ENCODE data around the gene OLAH. TPM values are rescaled to one million over a fixed set of nuclear protein-coding genes. Genes with fewer than 3 reads are reported as not detected.

Gene OLAH
- polyA plus RNA-seq, 3 donors: 0.09 TPM; not detected in 2

DNA sequence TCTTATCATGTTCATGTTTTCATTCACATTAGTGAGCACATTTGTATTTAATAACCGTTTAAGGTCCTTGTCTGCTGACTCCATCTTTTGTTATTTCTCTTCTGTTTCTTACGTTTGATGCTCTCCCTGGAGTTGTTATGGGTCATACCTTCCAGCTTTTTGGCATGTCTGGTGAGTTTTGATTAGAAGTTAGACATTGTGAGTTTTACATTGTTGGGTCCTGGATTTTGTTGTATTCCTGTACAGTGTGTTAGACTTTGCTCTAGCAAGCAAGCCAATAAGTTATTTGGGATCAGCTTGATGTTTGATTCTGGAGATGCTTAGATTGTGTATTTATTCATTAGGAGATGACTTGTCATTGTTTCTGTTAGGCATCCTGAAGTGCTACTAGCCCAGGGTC, 16.9 kb downstream of the OLAH start:
- Histone ChIP-seq H3K79me2 (ENCODE audit: insufficient read depth, low read length) (no peaks in the 10 kb centered on the region), H3K4me2 (replicated peaks; ENCODE audit: extremely low read depth, low read length, poor library complexity, severe bottlenecking) (no peak overlapping the region), H2AFZ (ENCODE audit: insufficient read depth, low read depth, low read length, poor library complexity, severe bottlenecking) (no peak overlapping the region), H3K9me3 (replicated peaks in 1 of 2; ENCODE audit: control insufficient read depth in 1 of 2, insufficient read depth in 1 of 2, low read length in 2 of 2) (peaks cover 0 to 5% of the 10 kb centered on the region in 2 donors), H3K27ac (ENCODE audit: low read depth in 1 of 2, low read length in 2 of 2) (no peak overlapping the region), H3K4me3 (replicated peaks in 1 of 3; ENCODE audit: low read depth in 2 of 3, low read length in 3 of 3) (no peak overlapping the region), H3K36me3 (replicated peaks in 1 of 2; ENCODE audit: control insufficient read depth in 1 of 2, insufficient read depth in 2 of 2, low read length in 2 of 2) (no peaks in the 10 kb centered on the region), H4K20me1 (ENCODE audit: insufficient read depth, low read length) (no peaks in the 10 kb centered on the region), H3K27me3 (ENCODE audit: control insufficient read depth in 2 of 2, insufficient read depth in 2 of 2, low read length in 2 of 2) (peaks cover 0 to 2% of the 10 kb centered on the region in 2 donors), H3K9ac (ENCODE audit: insufficient read depth, low read length, poor library complexity, severe bottlenecking) (no peak overlapping the region), H3K4me1 (ENCODE audit: control insufficient read depth in 1 of 2, insufficient read depth in 2 of 2, low read length in 2 of 2) (no peaks in the 10 kb centered on the region)
- H3K27ac Mint-ChIP-seq: no peak overlapping the region
- H3K36me3 Mint-ChIP-seq: no peaks in the 10 kb centered on the region
- H3K9me3 Mint-ChIP-seq: peaks cover 10 to 26% (median 21%) of the 10 kb centered on the region in 7 donors
- 76% methylated on average over 2 of the region's 2 CpGs for WGBS (ENCODE audit: insufficient coverage)
- intact Hi-C loops (cut with micrococcal nuclease): no loop called here
- peaks cover 0 to 4% (median 0%) of the 10 kb centered on the region in 3 donors for H3K27me3 Mint-ChIP-seq (ENCODE audit: low read depth in 3 of 3)
- no peak for DNase-seq
- no peaks in the 10 kb centered on the region for H3K4me1 Mint-ChIP-seq
- TF ChIP-seq, protein P1, sequence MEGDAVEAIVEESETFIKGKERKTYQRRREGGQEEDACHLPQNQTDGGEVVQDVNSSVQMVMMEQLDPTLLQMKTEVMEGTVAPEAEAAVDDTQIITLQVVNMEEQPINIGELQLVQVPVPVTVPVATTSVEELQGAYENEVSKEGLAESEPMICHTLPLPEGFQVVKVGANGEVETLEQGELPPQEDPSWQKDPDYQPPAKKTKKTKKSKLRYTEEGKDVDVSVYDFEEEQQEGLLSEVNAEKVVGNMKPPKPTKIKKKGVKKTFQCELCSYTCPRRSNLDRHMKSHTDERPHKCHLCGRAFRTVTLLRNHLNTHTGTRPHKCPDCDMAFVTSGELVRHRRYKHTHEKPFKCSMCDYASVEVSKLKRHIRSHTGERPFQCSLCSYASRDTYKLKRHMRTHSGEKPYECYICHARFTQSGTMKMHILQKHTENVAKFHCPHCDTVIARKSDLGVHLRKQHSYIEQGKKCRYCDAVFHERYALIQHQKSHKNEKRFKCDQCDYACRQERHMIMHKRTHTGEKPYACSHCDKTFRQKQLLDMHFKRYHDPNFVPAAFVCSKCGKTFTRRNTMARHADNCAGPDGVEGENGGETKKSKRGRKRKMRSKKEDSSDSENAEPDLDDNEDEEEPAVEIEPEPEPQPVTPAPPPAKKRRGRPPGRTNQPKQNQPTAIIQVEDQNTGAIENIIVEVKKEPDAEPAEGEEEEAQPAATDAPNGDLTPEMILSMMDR (IDR thresholded peaks at IDR 0.05): no peak
- no peak overlapping the region for H3K4me3 Mint-ChIP-seq

DNA sequence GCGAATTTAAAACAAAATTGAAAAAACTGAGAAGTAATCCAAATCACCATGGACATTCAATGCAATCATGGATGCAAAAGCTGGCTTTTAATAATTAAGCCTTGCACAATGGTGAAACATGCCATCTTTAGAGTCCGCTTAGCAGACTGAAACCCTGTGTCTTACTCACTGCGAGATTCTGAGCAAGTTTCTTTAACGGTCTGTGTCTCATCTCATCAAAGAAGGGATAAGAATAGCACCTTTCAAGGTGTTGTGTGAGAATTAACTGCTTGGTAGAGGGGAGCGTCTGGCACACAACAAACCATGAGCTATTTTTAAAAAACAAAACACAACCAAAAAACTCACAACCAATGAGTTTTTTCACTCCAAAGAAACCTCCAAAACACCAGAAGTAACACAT, 23.4 kb downstream of the OLAH start:
- Histone ChIP-seq H3K79me2 (ENCODE audit: insufficient read depth, low read length) (no peaks in the 10 kb centered on the region), H3K27ac (ENCODE audit: low read depth in 1 of 2, low read length in 2 of 2) (no peak overlapping the region), H3K9me3 (replicated peaks in 1 of 2; ENCODE audit: control insufficient read depth in 1 of 2, insufficient read depth in 1 of 2, low read length in 2 of 2) (no peaks in the 10 kb centered on the region), H3K36me3 (replicated peaks in 1 of 2; ENCODE audit: control insufficient read depth in 1 of 2, insufficient read depth in 2 of 2, low read length in 2 of 2) (no peaks in the 10 kb centered on the region), H4K20me1 (ENCODE audit: insufficient read depth, low read length) (no peaks in the 10 kb centered on the region), H2AFZ (ENCODE audit: insufficient read depth, low read depth, low read length, poor library complexity, severe bottlenecking) (no peak overlapping the region), H3K4me3 (replicated peaks in 1 of 3; ENCODE audit: low read depth in 2 of 3, low read length in 3 of 3) (no peak overlapping the region), H3K9ac (ENCODE audit: insufficient read depth, low read length, poor library complexity, severe bottlenecking) (no peak overlapping the region), H3K4me2 (replicated peaks; ENCODE audit: extremely low read depth, low read length, poor library complexity, severe bottlenecking) (no peak overlapping the region), H3K27me3 (ENCODE audit: control insufficient read depth in 2 of 2, insufficient read depth in 2 of 2, low read length in 2 of 2) (peaks cover 0 to 2% of the 10 kb centered on the region in 2 donors), H3K4me1 (ENCODE audit: control insufficient read depth in 1 of 2, insufficient read depth in 2 of 2, low read length in 2 of 2) (no peaks in the 10 kb centered on the region)
- Mint-ChIP-seq H3K36me3 (no peaks in the 10 kb centered on the region), H3K27ac (no peak overlapping the region), H3K4me1 (no peaks in the 10 kb centered on the region), H3K4me3 (no peak overlapping the region), H3K9me3 (peaks cover 0 to 14% (median 7%) of the 10 kb centered on the region in 7 donors), H3K27me3 (ENCODE audit: low read depth in 3 of 3) (peaks cover 0 to 5% (median 2%) of the 10 kb centered on the region in 3 donors)
- DNase-seq: no peak
- 88% methylated on average over 1 of the region's 5 CpGs for WGBS (ENCODE audit: insufficient coverage)
- intact Hi-C loops (cut with micrococcal nuclease): no loop called here
- TF ChIP-seq, protein P1 (IDR thresholded peaks at IDR 0.05): no peak

All from CD14-positive monocyte (primary cell).